Measurements from ENCODE around the gene TAF4. TPM values are rescaled to one million over a fixed set of nuclear protein-coding genes. Genes with fewer than 3 reads are reported as not detected.
A peak's percentile ranks its signal among the peaks of the same experiment; 100 is the strongest.

Gene TAF4
- total RNA-seq, 1 donor from 2014 or later, result 17.6 TPM

GRCh38 chr20:61968932-61969331 lies 96.7 kb downstream of the TAF4 start:
- Histone ChIP-seq H3K9me3 (no peaks in the 10 kb centered on the region), H3K36me3 (peaks cover 19% of the 10 kb centered on the region), H3K27me3 (ENCODE audit: low read depth) (peaks cover 24% of the 10 kb centered on the region), H3K4me3 (no peak overlapping the region), H3K27ac (no peak overlapping the region), H3K4me1 (no peaks in the 10 kb centered on the region)
- intact Hi-C loops (cut with DNase I), result no loop called here
- ATAC-seq (no peak), DNase-seq (no peak)
- no peak for TF ChIP-seq CTCF (IDR thresholded peaks at IDR 0.05)

- H3K4me1 ChIP-seq, result no peaks in the 10 kb centered on the region
- DNase-seq (no peak), ATAC-seq (no peak)
- no peak overlapping the region for H3K4me3 ChIP-seq
- H3K27me3 ChIP-seq (ENCODE audit: low read depth), result peaks cover 31% of the 10 kb centered on the region
- H3K36me3 ChIP-seq, result peaks cover 12% of the 10 kb centered on the region
- H3K27ac ChIP-seq, result no peak overlapping the region
- no peak for TF ChIP-seq CTCF (IDR thresholded peaks at IDR 0.05)
- no peaks in the 10 kb centered on the region for H3K9me3 ChIP-seq
- intact Hi-C loops (cut with DNase I), result no loop called here
These were observed 97.5 kb downstream of the TAF4 start for GRCh38 chr20:61968036-61968810.

- intact Hi-C loops (cut with DNase I), result no loop called here
- H3K4me3 ChIP-seq, result no peak overlapping the region
- no peaks in the 10 kb centered on the region for H3K9me3 ChIP-seq
- ATAC-seq (no peak), DNase-seq (no peak)
- no peak overlapping the region for H3K27ac ChIP-seq
- no peaks in the 10 kb centered on the region for H3K4me1 ChIP-seq
- peaks cover 3% of the 10 kb centered on the region for H3K36me3 ChIP-seq
- TF ChIP-seq CTCF (IDR thresholded peaks at IDR 0.05), result no peak
- peaks cover 34% of the 10 kb centered on the region for H3K27me3 ChIP-seq (ENCODE audit: low read depth)
These were observed 98.4 kb downstream of the TAF4 start for GRCh38 chr20:61967300-61967699.

GRCh38 chr20:61966492-61967244 lies 99.0 kb downstream of the TAF4 start:
- ATAC-seq (no peak), DNase-seq (no peak)
- intact Hi-C loops (cut with DNase I), result no loop called here
- Histone ChIP-seq H3K36me3 (no peaks in the 10 kb centered on the region), H3K4me3 (no peak overlapping the region), H3K27me3 (ENCODE audit: low read depth) (peaks cover 34% of the 10 kb centered on the region), H3K27ac (no peak overlapping the region), H3K9me3 (no peaks in the 10 kb centered on the region), H3K4me1 (no peaks in the 10 kb centered on the region)
- TF ChIP-seq CTCF (IDR thresholded peaks at IDR 0.05), result no peak

GRCh38 chr20:61965606-61966491 lies 99.8 kb downstream of the TAF4 start:
- DNase-seq (no peak), ATAC-seq (peak; percentile 12 to 27)
- no peaks in the 10 kb centered on the region for H3K36me3 ChIP-seq
- H3K4me3 ChIP-seq, result no peak overlapping the region
- H3K27me3 ChIP-seq (ENCODE audit: low read depth), result peaks cover 34% of the 10 kb centered on the region
- no peaks in the 10 kb centered on the region for H3K9me3 ChIP-seq
- no peaks in the 10 kb centered on the region for H3K4me1 ChIP-seq
- intact Hi-C loops (cut with DNase I), result no loop called here
- H3K27ac ChIP-seq, result no peak overlapping the region
- TF ChIP-seq CTCF (IDR thresholded peaks at IDR 0.05), result no peak

All from lower lobe of right lung (tissue), 2 donors.